H9 (cell line): ENCODE results near the gene PKP3. TPM values are rescaled to one million over a fixed set of nuclear protein-coding genes. Genes with fewer than 3 reads are reported as not detected.

Experiments
- DNase-seq: peaks from one replicate; pipeline ENCODE4 v3.0.0-alpha.2; 2017
- H2AFZ ChIP-seq: one replicate; pipeline ENCODE4 v1.6.1; 2013; ENCODE audit warnings: mild to moderate bottlenecking, low read length, control low read depth, moderate library complexity
- H2AK5ac ChIP-seq: 2 replicates; pipeline ENCODE4 v1.6.1; 2013; ENCODE audit warnings: low read length, control low read depth, mixed read lengths; ENCODE audit not compliant: insufficient read length
- H2BK120ac ChIP-seq: one replicate; pipeline ENCODE4 v1.6.1; 2013; ENCODE audit warnings: low read depth, mild to moderate bottlenecking, low read length, control low read depth, inconsistent platforms; ENCODE audit not compliant: poor library complexity, severe bottlenecking
- H2BK12ac ChIP-seq: 2 replicates; pipeline ENCODE4 v1.6.1; 2013; ENCODE audit warnings: low read length, control low read depth, mixed read lengths, low read depth; ENCODE audit not compliant: insufficient read length
- H2BK15ac ChIP-seq: 2 replicates; pipeline ENCODE4 v1.6.1; 2013; ENCODE audit warnings: low read depth, low read length, control low read depth
- H2BK20ac ChIP-seq: one replicate; pipeline ENCODE4 v1.6.1; 2013; ENCODE audit warnings: low read depth, mild to moderate bottlenecking, low read length, control low read depth, inconsistent platforms; ENCODE audit not compliant: poor library complexity, severe bottlenecking
- H2BK5ac ChIP-seq: 2 replicates; pipeline ENCODE4 v1.6.1; 2013; ENCODE audit warnings: low read length, control low read depth, mixed read lengths; ENCODE audit not compliant: insufficient read length
- H3K14ac ChIP-seq: 2 replicates; pipeline ENCODE4 v1.6.1; 2013; ENCODE audit warnings: low read length, control low read depth; ENCODE audit not compliant: insufficient read depth
- H3K18ac ChIP-seq: 2 replicates; pipeline ENCODE4 v1.6.1; 2013; ENCODE audit warnings: low read depth, mild to moderate bottlenecking, mixed read lengths, low read length, control low read depth; ENCODE audit not compliant: insufficient read length
- H3K23ac ChIP-seq: 2 replicates; pipeline ENCODE4 v1.6.1; 2013; ENCODE audit warnings: low read length, control low read depth, mixed read lengths, low read depth; ENCODE audit not compliant: insufficient read length
- H3K23me2 ChIP-seq: 2 replicates; pipeline ENCODE4 v1.6.1; 2013; ENCODE audit warnings: low read depth, mild to moderate bottlenecking, mixed read lengths, low read length, control low read depth; ENCODE audit not compliant: insufficient read length, poor library complexity, severe bottlenecking
- H3K27ac ChIP-seq: 2 replicates; pipeline ENCODE4 v1.5.1; 2013; ENCODE audit warnings: low read length, control low read depth, mixed read lengths, low read depth; ENCODE audit not compliant: insufficient read length
- H3K27me3 ChIP-seq: 2 replicates; pipeline ENCODE4 v1.6.1; 2013; ENCODE audit warnings: low read length, control low read depth, inconsistent platforms; ENCODE audit not compliant: insufficient read depth
- H3K4ac ChIP-seq: 2 replicates; pipeline ENCODE4 v1.6.1; 2013; ENCODE audit warnings: low read depth, mild to moderate bottlenecking, control low read depth, inconsistent platforms, low read length, moderate library complexity
- H3K4me1 ChIP-seq: 2 replicates; pipeline ENCODE4 v1.6.1; 2013; ENCODE audit warnings: low read length, control low read depth, inconsistent platforms; ENCODE audit not compliant: insufficient read depth
- H3K4me2 ChIP-seq: 2 replicates; pipeline ENCODE4 v1.6.1; 2013; ENCODE audit warnings: low read length, control low read depth, mixed read lengths; ENCODE audit not compliant: insufficient read length, insufficient read depth
- H3K56ac ChIP-seq: 2 replicates; pipeline ENCODE4 v1.6.1; 2013; ENCODE audit warnings: low read depth, mild to moderate bottlenecking, mixed read lengths, low read length, control low read depth; ENCODE audit not compliant: insufficient read length
- H3K79me1 ChIP-seq: 2 replicates; pipeline ENCODE4 v1.6.1; 2013; ENCODE audit warnings: low read depth, mild to moderate bottlenecking, moderate library complexity, low read length, control low read depth, inconsistent platforms; ENCODE audit not compliant: insufficient read depth, poor library complexity, severe bottlenecking
- H3K79me2 ChIP-seq: 2 replicates; pipeline ENCODE4 v1.6.1; 2013; ENCODE audit warnings: low read length, control low read depth, inconsistent platforms; ENCODE audit not compliant: insufficient read depth
- H3K9ac ChIP-seq: 2 replicates; pipeline ENCODE4 v1.6.1; 2013; ENCODE audit warnings: low read length, control low read depth, mixed read lengths; ENCODE audit not compliant: insufficient read length; ENCODE audit errors: extremely low read depth
- H3K9me3 ChIP-seq: one replicate; pipeline ENCODE4 v1.6.1; 2013; ENCODE audit warnings: low read depth, low read length, inconsistent platforms; ENCODE audit not compliant: control insufficient read depth
- H3T11ph ChIP-seq: one replicate; pipeline ENCODE4 v1.6.1; 2013; ENCODE audit warnings: mild to moderate bottlenecking, low read length, control low read depth, inconsistent platforms
- H4K20me1 ChIP-seq: one replicate; pipeline ENCODE4 v1.6.1; 2013; ENCODE audit not compliant: control insufficient read depth, insufficient read length, insufficient read depth
- H4K5ac ChIP-seq: 2 replicates; pipeline ENCODE4 v1.6.1; 2013; ENCODE audit warnings: low read depth, mild to moderate bottlenecking, mixed read lengths, low read length, control low read depth; ENCODE audit not compliant: insufficient read length
- H4K8ac ChIP-seq: replicated peaks from 2 replicates; pipeline ENCODE4 v1.6.1; 2013; ENCODE audit warnings: low read length, control low read depth, mixed read lengths, low read depth; ENCODE audit not compliant: insufficient read length
- H4K91ac ChIP-seq: 2 replicates; pipeline ENCODE4 v1.6.1; 2013; ENCODE audit warnings: low read depth, mild to moderate bottlenecking, moderate library complexity, mixed read lengths, low read length, control low read depth; ENCODE audit not compliant: insufficient read length
- H3K27ac Mint-ChIP-seq, 3 experiments: 2 replicates in 2 of 3; 3 replicates in 1 of 3; pipeline ENCODE4 v1.8.0; 2020 to 2021; ENCODE audit warnings: mixed read lengths in 3 of 3, mild to moderate bottlenecking in 1 of 3, moderate library complexity in 1 of 3
- H3K27me3 Mint-ChIP-seq: 2 replicates; pipeline ENCODE4 v1.8.0; 2021; ENCODE audit warnings: low read depth, mild to moderate bottlenecking, moderate library complexity, mixed read lengths
- H3K36me3 Mint-ChIP-seq, 3 experiments: 2 replicates in 2 of 3; 3 replicates in 1 of 3; pipeline ENCODE4 v1.8.0; 2020 to 2021; ENCODE audit warnings: low read depth in 3 of 3, mixed read lengths in 3 of 3; ENCODE audit not compliant: insufficient read depth in 1 of 3
- H3K4me1 Mint-ChIP-seq, 2 experiments: 2 replicates each; pipeline ENCODE4 v1.8.0; 2020; ENCODE audit warnings: mixed read lengths in 2 of 2
- H3K4me3 Mint-ChIP-seq, 2 experiments: 2 replicates in 1 of 2; 3 replicates in 1 of 2; pipeline ENCODE4 v1.8.0; 2020 to 2021; ENCODE audit warnings: mild to moderate bottlenecking in 2 of 2, mixed read lengths in 2 of 2, moderate library complexity in 1 of 2
- H3K9me3 Mint-ChIP-seq, 2 experiments: 2 replicates in 1 of 2; 3 replicates in 1 of 2; pipeline ENCODE4 v1.8.0; 2020; ENCODE audit warnings: mild to moderate bottlenecking in 2 of 2, mixed read lengths in 2 of 2, moderate library complexity in 1 of 2
- CTCF ChIP-seq: fragments of 200-600 bp; sonication (generic); conservative IDR thresholded peaks from 3 replicates; pipeline ENCODE4 v1.8.0; 2021; ENCODE audit warnings: antibody characterized with exemption, mild to moderate bottlenecking
- WGBS: extraction: QIAGEN DNeasy Blood & Tissue Kit; methylation state at CpG from one replicate; pipeline ENCODE4 v1.1.7; 2013; ENCODE audit warnings: missing lambda C conversion rate, low lambda C conversion rate, mixed read lengths; ENCODE audit not compliant: insufficient read length; ENCODE audit errors: extremely low coverage; 5-methylcytosine and 5-hydroxymethylcytosine counted together
- total RNA-seq: library from RNA; stranded (reverse); gene quantifications from 2 replicates; pipeline ENCODE4 v1.2.1, GENCODE V29; 2021

The PKP3 gene
- total RNA-seq, 1 experiment from 2014 or later, result 41.7 TPM

GRCh38 chr11:404551-405264 lies 10.7 kb downstream of the PKP3 start:
- no peak overlapping the region for H3K27ac Mint-ChIP-seq
- Histone ChIP-seq H3K27me3 (no peaks in the 10 kb centered on the region), H3K27ac (no peak overlapping the region), H3T11ph (no peak overlapping the region), H3K14ac (no peak overlapping the region; the same call in 1 of the 2 replicates), H2BK12ac (no peak overlapping the region), H3K79me1 (no peaks in the 10 kb centered on the region), H2BK5ac (no peak overlapping the region), H4K20me1 (no peaks in the 10 kb centered on the region), H2BK120ac (no peak overlapping the region), H3K4me1 (no peaks in the 10 kb centered on the region), H4K5ac (no peak overlapping the region), H3K23me2 (peaks cover 8% of the 10 kb centered on the region), H3K9me3 (no peaks in the 10 kb centered on the region), H4K91ac (no peak overlapping the region), H2AFZ (no peak overlapping the region), H4K8ac (no peak overlapping the region), H3K9ac (no peak overlapping the region), H3K79me2 (no peaks in the 10 kb centered on the region), H3K23ac (no peak overlapping the region), H3K18ac (no peak overlapping the region), H2AK5ac (no peak overlapping the region), H2BK20ac (no peak overlapping the region), H3K56ac (no peak overlapping the region), H2BK15ac (no peak overlapping the region), H3K4me2 (no peak overlapping the region), H3K4ac (no peak overlapping the region)
- no peak for TF ChIP-seq CTCF
- no CpG with 5 or more reads among the region's 14 CpGs for WGBS
- no peak overlapping the region for H3K4me3 Mint-ChIP-seq
- 0 out of 2 replicates have a peak, but pooled peaks cover 2% of the 10 kb centered on the region for H3K27me3 Mint-ChIP-seq
- H3K36me3 Mint-ChIP-seq, result peaks cover 0 to 4% (median 3%) of the 10 kb centered on the region in 3 experiments; a peak in 5 of 7 replicates
- DNase-seq, result no peak
- H3K9me3 Mint-ChIP-seq, result peaks cover 2 to 3% of the 10 kb centered on the region in 2 experiments; a peak in 2 of 5 replicates
- peaks cover 2 to 5% of the 10 kb centered on the region in 2 experiments; a peak in 3 of 4 replicates for H3K4me1 Mint-ChIP-seq
